K562 (cell line): ENCODE results near the gene TRIM48. TPM values are rescaled to one million over a fixed set of nuclear protein-coding genes. Genes with fewer than 3 reads are reported as not detected.
"Not testable (repeated sequence)": the region's sequence is repeated elsewhere in the genome, so short reads cannot be mapped to it uniquely, and the experiment has no call there.

Source experiments
- ATAC-seq: fragments of 200-7000 bp; cut with Tn5 transposase; 3 replicates; pipeline ENCODE4 v1.9.1; 2020; ENCODE audit warnings: moderate library complexity
- Bru-seq: library from RNA; stranded (reverse); fragments of 400-500 nt; gene quantifications from one replicate; lab custom pipeline; 2021; lab: Mats Ljungman, UMichigan
- BruChase-seq, 2 experiments: library from RNA; stranded (reverse); fragments of 400-500 nt; gene quantifications; one replicate each; lab custom pipeline; 2021; lab: Mats Ljungman, UMichigan
- BruUV-seq: library from RNA; stranded (reverse); fragments of 400-500 nt; replicated peaks from 2 replicates; lab custom pipeline; 2021; lab: Mats Ljungman, UMichigan
- CTCF ChIA-PET: fragments of 300-600 bp; formaldehyde crosslinking; extraction: SDS; loops from one replicate; lab custom pipeline; 2021; ENCODE audit warnings: low intra/inter-chr PET ratio; lab: Yijun Ruan, JAX
- POLR2A ChIA-PET: fragments of 300-600, 350-650 bp; sonication (Branson Sonifier 250); formaldehyde crosslinking; extraction: SDS; loops from one replicate; lab custom pipeline; 2021; ENCODE audit warnings: antibody characterized with exemption, inconsistent platforms; lab: Yijun Ruan, JAX
- DNase-seq, 4 experiments: peaks; one replicate each; pipeline versions ENCODE4 v3.0.0 to v3.0.0-alpha.2; 2011 to 2018; ENCODE audit warnings: low spot score in 3 of 4, mixed read lengths in 3 of 4; ENCODE audit errors: extremely low read depth in 1 of 4
- FAIRE-seq: peaks from 2 replicates; lab custom pipeline; 2011; peaks lifted over from hg19 to GRCh38; lab: Jason Lieb, UNC
- H2AFZ ChIP-seq: 2 replicates; pipeline ENCODE4 v1.6.0; 2011; ENCODE audit warnings: low read depth, low read length, control low read depth, inconsistent platforms
- H3K27ac ChIP-seq: fragments of 200-600 bp; 3 replicates; pipeline ENCODE4 v1.8.0; 2011; ENCODE audit warnings: low read depth, mild to moderate bottlenecking, control low read depth, inconsistent platforms, low read length, moderate library complexity, mixed read lengths; ENCODE audit errors: extremely low read depth
- H3K27me3 ChIP-seq, 2 experiments: fragments of 300-600 bp in 1 of 2; 2 replicates in 1 of 2; 3 replicates in 1 of 2; pipeline versions ENCODE4 v1.6.0 to v1.8.0; 2011; ENCODE audit warnings: inconsistent platforms in 2 of 2, low read length in 2 of 2, mild to moderate bottlenecking in 1 of 2, mixed read lengths in 1 of 2, moderate library complexity in 1 of 2; ENCODE audit not compliant: control insufficient read depth in 2 of 2, insufficient read depth in 2 of 2
- H3K36me3 ChIP-seq: fragments of 300-600 bp; 3 replicates; pipeline ENCODE4 v1.8.0; 2011; ENCODE audit warnings: mild to moderate bottlenecking, low read length, inconsistent platforms; ENCODE audit not compliant: control insufficient read depth, insufficient read depth
- H3K4me1 ChIP-seq, 2 experiments: fragments of 200-600 bp in 1 of 2; replicated peaks in 1 of 2; 2 replicates in 1 of 2; 3 replicates in 1 of 2; pipeline versions ENCODE4 v1.5.1 to v1.8.0; 2011; ENCODE audit warnings: inconsistent platforms in 2 of 2, low read length in 2 of 2, mild to moderate bottlenecking in 1 of 2, mixed read lengths in 1 of 2, moderate library complexity in 1 of 2; ENCODE audit not compliant: control insufficient read depth in 2 of 2, insufficient read depth in 2 of 2
- H3K4me2 ChIP-seq: 2 replicates; pipeline ENCODE4 v1.6.1; 2011; ENCODE audit warnings: low read length, control low read depth, inconsistent platforms, mixed read lengths; ENCODE audit not compliant: insufficient read depth
- H3K4me3 ChIP-seq: fragments of 200-600 bp; sonication (generic), shearing (Covaris generic); 2 replicates; pipeline ENCODE4 v1.5.1; 2016; ENCODE audit warnings: control low read depth, inconsistent platforms
- H3K79me2 ChIP-seq: fragments of 200-600 bp; 3 replicates; pipeline ENCODE4 v1.8.0; 2011; ENCODE audit warnings: low read length, inconsistent platforms; ENCODE audit not compliant: control insufficient read depth, insufficient read depth
- H3K9ac ChIP-seq, 2 experiments: 2 replicates each; pipeline versions ENCODE4 v1.6.0 to v1.6.1; 2011; ENCODE audit warnings: low read depth in 2 of 2, low read length in 2 of 2, control low read depth in 1 of 2, inconsistent platforms in 1 of 2, mild to moderate bottlenecking in 1 of 2, mixed read lengths in 1 of 2; ENCODE audit not compliant: insufficient read depth in 1 of 2
- H3K9me1 ChIP-seq: one replicate; pipeline ENCODE4 v1.6.0; 2011; ENCODE audit warnings: inconsistent platforms, mild to moderate bottlenecking, low read length, moderate library complexity; ENCODE audit not compliant: control insufficient read depth, insufficient read depth
- H3K9me3 ChIP-seq: replicated peaks from 2 replicates; pipeline ENCODE4 v1.5.1; 2011; ENCODE audit warnings: low read depth, low read length, inconsistent platforms; ENCODE audit not compliant: control insufficient read depth, insufficient read depth
- H4K20me1 ChIP-seq: replicated peaks from 2 replicates; pipeline ENCODE4 v1.6.1; 2011; ENCODE audit warnings: low read length, inconsistent platforms, mixed read lengths; ENCODE audit not compliant: control insufficient read depth, insufficient read depth
- WGBS: fragments of 100-300 bp; shearing (Covaris generic); methylation state at CpG from one replicate; pipeline ENCODE4 v1.1.6; 2016; ENCODE audit warnings: low coverage, mixed read lengths; ENCODE audit not compliant: insufficient coverage; ENCODE audit errors: missing lambda C conversion rate; 5-methylcytosine and 5-hydroxymethylcytosine counted together
- in situ Hi-C: fragments of 300-500 bp; cut with MboI; formaldehyde crosslinking; loops from 4 replicates; pipeline ENCODE4 v1.15.0; 2018; ENCODE audit warnings: inconsistent platforms, mixed read lengths
- intact Hi-C: fragments of 100-400 bp; cut with micrococcal nuclease; formaldehyde crosslinking; loops from 2 replicates; pipeline ENCODE4 v1.14.2; 2022
- long read RNA-seq, 3 experiments: library from polyadenylated mRNA in 2 of 3; library from RNA in 1 of 3; unstranded in 2 of 3; stranded (forward) in 1 of 3; transcript quantifications; one replicate each; pipeline ENCODE4 v2.0.0, GENCODE V29; 2019 to 2022
- polyA minus RNA-seq, 3 experiments: library from RNA; depleted of rRNA, polyadenylated mRNA; stranded (reverse); fragments of >200 nt; gene quantifications; 2 replicates each; pipeline ENCODE4 v1.2.3, GENCODE V29; 2011
- polyA plus RNA-seq, 8 experiments: library from polyadenylated mRNA; depleted of rRNA in 4 of 8; stranded (reverse) in 5 of 8; unstranded in 3 of 8; fragments of >200 nt; fragmentation: Nextera tagmentation in 2 of 8; fragmentation: Illumina TruSeq in 1 of 8; extraction: Ambion mirVana in 2 of 8; extraction: Trizol in 1 of 8; gene quantifications; 2 replicates each; pipeline versions ENCODE4 v1.2.1 to v1.2.3, GENCODE V29; 2011 to 2014; ENCODE audit warnings: inconsistent platforms in 1 of 8, missing spikeins in 1 of 8
- total RNA-seq, 7 experiments: library from RNA; depleted of rRNA in 6 of 7; stranded (reverse); fragments of >200 nt in 6 of 7; fragmentation: Illumina TruSeq in 2 of 7; extraction: Trizol in 2 of 7; gene quantifications; 2 replicates each; pipeline versions ENCODE4 v1.2.1 to v1.2.3, GENCODE V29; 2011 to 2021; ENCODE audit warnings: low replicate concordance in 1 of 7

Gene TRIM48
- not detected in 2 replicates for total RNA-seq (2011; cell fraction: chromatin; rRNA removed; ENCODE audit: low replicate concordance)
- total RNA-seq (2011; cell fraction: nucleolus; rRNA removed) = not detected in 2 replicates
- not detected in 2 replicates for total RNA-seq (2011; cell fraction: nucleoplasm; rRNA removed)
- not detected in 2 replicates for total RNA-seq (2014; rRNA removed)
- not detected in 2 replicates for total RNA-seq (2014; rRNA removed; fragmentation: Illumina TruSeq; extraction: Trizol)
- not detected in 2 replicates for total RNA-seq (2015; rRNA removed; fragmentation: Illumina TruSeq; extraction: Trizol)
- total RNA-seq (2021) = not detected in 2 replicates
- not detected in 2 replicates for polyA plus RNA-seq (2011; rRNA removed)
- polyA plus RNA-seq (2011; cell fraction: cytosol; rRNA removed) = not detected in 2 replicates
- polyA plus RNA-seq (2011; cell fraction: nucleus; rRNA removed) = not detected in 2 replicates
- not detected in 2 replicates for polyA plus RNA-seq (2012)
- polyA plus RNA-seq (2014; fragmentation: Illumina TruSeq; extraction: Trizol) = not detected in 2 replicates
- not detected for polyA plus RNA-seq (2014; fragmentation: Nextera tagmentation; extraction: Ambion mirVana)
- polyA plus RNA-seq (2014; rRNA removed) = not detected in 2 replicates
- not detected in 2 replicates for polyA minus RNA-seq (2011; rRNA and poly(A)+ RNA removed)
- polyA minus RNA-seq (2011; cell fraction: cytosol; rRNA and poly(A)+ RNA removed) = not detected in 2 replicates
- polyA minus RNA-seq (2011; cell fraction: nucleus; rRNA and poly(A)+ RNA removed) = not detected in 2 replicates
- not detected for Bru-seq, nascent RNA
- not detected for BruChase-seq, experiment 1, labeled RNA remaining after a 2-hour chase
- not detected for BruChase-seq, experiment 2, labeled RNA remaining after a 6-hour chase
- long read RNA-seq, experiment 1 = 0 reads
- long read RNA-seq, experiment 2 = 0 reads
- long read RNA-seq, experiment 3 = 0 reads

GRCh38 chr11:55261855-55262254, at the start of gene TRIM48:
TRIM48 (plus strand) TSS chr11:55262155; CDS start chr11:55262268, 113 bp downstream.
- POLR2A ChIA-PET, H3K4me2 ChIP-seq, H3K27me3 ChIP-seq, in situ Hi-C loops, H3K4me1 ChIP-seq, H3K27ac ChIP-seq, H3K79me2 ChIP-seq, BruUV-seq, H3K9me3 ChIP-seq, FAIRE-seq, intact Hi-C loops, CTCF ChIA-PET, DNase-seq, H3K9ac ChIP-seq, H3K36me3 ChIP-seq, H2AFZ ChIP-seq, H3K9me1 ChIP-seq, H3K4me3 ChIP-seq, H4K20me1 ChIP-seq, ATAC-seq: not testable (repeated sequence)
- 0% methylated on average over 2 of the region's 2 CpGs for WGBS

- H3K27me3 ChIP-seq, ATAC-seq, H4K20me1 ChIP-seq, H3K4me1 ChIP-seq, H3K4me2 ChIP-seq, H3K4me3 ChIP-seq, H2AFZ ChIP-seq, CTCF ChIA-PET, FAIRE-seq, in situ Hi-C loops, intact Hi-C loops, BruUV-seq, H3K9me3 ChIP-seq, H3K36me3 ChIP-seq, POLR2A ChIA-PET, H3K9ac ChIP-seq, H3K79me2 ChIP-seq, H3K27ac ChIP-seq, H3K9me1 ChIP-seq, DNase-seq: not testable (repeated sequence)
- 0% methylated on average over 5 of the region's 5 CpGs for WGBS
These were observed 23.6 kb upstream of the TRIM48 start for GRCh38 chr11:55238316-55238715.
